PC-3 (cell line): ENCODE measurements around the gene HIBADH. TPM values are rescaled to one million over a fixed set of nuclear protein-coding genes. Genes with fewer than 3 reads are reported as not detected.

Experiments
- ATAC-seq: fragments of 200-7000 bp; cut with Tn5 transposase; 2 replicates; pipeline ENCODE4 v1.9.1; 2020; ENCODE audit warnings: mild to moderate bottlenecking, moderate library complexity
- BruUV-seq: library from RNA; stranded (reverse); fragments of 400-500 nt; replicated peaks from 2 replicates; lab custom pipeline; 2021; lab: Mats Ljungman, UMichigan
- CTCF ChIA-PET: fragments of 300-600 bp; sonication (Branson Sonifier 250); formaldehyde crosslinking; loops from one replicate; lab custom pipeline; 2022; ENCODE audit warnings: antibody characterized with exemption; lab: Charles Lee
- POLR2A ChIA-PET: fragments of 300-600 bp; sonication (Branson Sonifier 250); formaldehyde crosslinking; loops from one replicate; lab custom pipeline; 2022; ENCODE audit warnings: antibody characterized with exemption; ENCODE audit not compliant: unreplicated experiment; lab: Charles Lee
- DNase-seq: peaks from one replicate; pipeline ENCODE4 v3.0.0-alpha.2; 2015
- H2AFZ ChIP-seq: fragments of 300-600 bp; sonication (generic); 2 replicates; pipeline ENCODE4 v1.6.0; 2016; ENCODE audit warnings: antibody characterized with exemption, low read length
- H3F3A ChIP-seq: fragments of 300-600 bp; sonication (generic); one replicate; pipeline ENCODE4 v1.6.0; 2017; ENCODE audit warnings: antibody characterized with exemption, low read length, control low read depth, mild to moderate bottlenecking; ENCODE audit not compliant: unreplicated experiment
- H3K27ac ChIP-seq: fragments of 300-600 bp; sonication (generic); 2 replicates; pipeline ENCODE4 v1.5.1; 2016; ENCODE audit warnings: mild to moderate bottlenecking, low read length
- H3K27me3 ChIP-seq: fragments of 300-600 bp; sonication (generic); 2 replicates; pipeline ENCODE4 v1.6.1; 2016; ENCODE audit warnings: low read length, mixed read lengths
- H3K36me3 ChIP-seq: fragments of 300-600 bp; sonication (generic); 2 replicates; pipeline ENCODE4 v1.6.1; 2016; ENCODE audit warnings: low read depth, mixed run types, low read length, mixed read lengths
- H3K4me1 ChIP-seq: fragments of 300-600 bp; sonication (generic); 2 replicates; pipeline ENCODE4 v1.5.1; 2016; ENCODE audit warnings: low read length; ENCODE audit not compliant: insufficient read depth
- H3K4me2 ChIP-seq: fragments of 300-600 bp; sonication (generic); 2 replicates; pipeline ENCODE4 v1.6.0; 2016; ENCODE audit warnings: low read length
- H3K4me3 ChIP-seq: fragments of 300-600 bp; sonication (generic); 2 replicates; pipeline ENCODE4 v1.5.1; 2016; ENCODE audit warnings: mild to moderate bottlenecking, low read length, mixed read lengths
- H3K79me2 ChIP-seq: fragments of 300-600 bp; sonication (generic); 2 replicates; pipeline ENCODE4 v1.6.1; 2017; ENCODE audit warnings: low read length, mixed read lengths
- H3K9ac ChIP-seq: fragments of 300-600 bp; sonication (generic); 2 replicates; pipeline ENCODE4 v1.6.0; 2016; ENCODE audit warnings: mild to moderate bottlenecking, low read length
- H3K9me2 ChIP-seq: fragments of 300-600 bp; sonication (generic); replicated peaks from 2 replicates; pipeline ENCODE4 v1.6.1; 2016; ENCODE audit warnings: mixed run types, low read length, mixed read lengths
- H3K9me3 ChIP-seq: fragments of 300-600 bp; sonication (generic); 2 replicates; pipeline ENCODE4 v1.6.1; 2016; ENCODE audit warnings: low read length, mixed read lengths
- H4K20me1 ChIP-seq: fragments of 300-600 bp; sonication (generic); 2 replicates; pipeline ENCODE4 v1.6.1; 2016; ENCODE audit warnings: low read length, mixed read lengths
- EZH2 ChIP-seq: fragments of 300-600 bp; sonication (generic); IDR thresholded peaks from one replicate; pipeline ENCODE4 v1.6.1; 2017; ENCODE audit warnings: antibody characterized with exemption, mild to moderate bottlenecking, low read length; ENCODE audit not compliant: unreplicated experiment
- EZH2phosphoT487 ChIP-seq: fragments of 300-600 bp; sonication (generic); IDR thresholded peaks from 2 replicates; pipeline ENCODE4 v1.6.1; 2018; ENCODE audit warnings: mild to moderate bottlenecking, antibody characterized with exemption, low read length, borderline replicate concordance
- intact Hi-C: fragments of 100-400 bp; cut with micrococcal nuclease; formaldehyde crosslinking; loops from 2 replicates; pipeline ENCODE4 v1.9.0; 2023
- total RNA-seq: library from RNA; depleted of rRNA; stranded (reverse); fragments of >200 nt; gene quantifications from 2 replicates; pipeline ENCODE4 v1.2.3, GENCODE V29; 2014
- TF ChIP-seq, protein P1 (sequence below): fragments of 300-600 bp; sonication (generic); conservative IDR thresholded peaks from 2 replicates; pipeline ENCODE4 v1.5.1; 2017; ENCODE audit warnings: antibody characterized with exemption, low read depth, mild to moderate bottlenecking, low read length

HIBADH gene
- total RNA-seq, 1 experiment from 2014 or later: 45.8 TPM

DNA sequence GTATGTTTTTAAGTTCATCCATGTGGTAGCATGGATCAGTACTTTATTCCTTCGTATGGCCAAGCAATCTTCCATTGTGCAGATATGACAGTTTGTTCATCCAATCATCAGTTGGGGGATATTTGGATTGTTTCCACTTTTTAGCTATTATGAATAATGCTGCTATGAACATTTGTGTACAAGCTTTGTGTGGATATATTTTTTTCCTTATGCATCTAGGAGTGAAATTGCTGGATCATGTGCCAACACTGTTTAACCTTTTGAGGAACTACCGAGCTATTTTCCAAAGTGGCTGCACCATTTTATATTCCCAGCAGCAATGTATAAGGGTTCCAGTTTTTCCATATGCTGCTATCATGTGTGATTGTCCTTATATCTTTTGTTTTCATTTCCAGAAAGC is 140.1 kb downstream of the HIBADH start:
- H3F3A ChIP-seq: no peaks in the 10 kb centered on the region
- H3K27me3 ChIP-seq: no peaks in the 10 kb centered on the region
- no peak overlapping the region for H3K9ac ChIP-seq
- DNase-seq (no peak), ATAC-seq (no peak)
- no peak overlapping the region for H3K4me3 ChIP-seq
- ChIA-PET CTCF (interaction anchor here (0.6 kb wide), 1 partner anchor 209 kb away, joined by 3 read pairs; no protein-coding TSS in a partner anchor), POLR2A (no interaction called here)
- no peaks in the 10 kb centered on the region for H3K9me3 ChIP-seq
- H4K20me1 ChIP-seq: no peaks in the 10 kb centered on the region
- no peaks in the 10 kb centered on the region for H3K79me2 ChIP-seq
- no TSS peak for BruUV-seq
- TF ChIP-seq EZH2 (no peak), EZH2phosphoT487 (no peak)
- TF ChIP-seq, protein P1, sequence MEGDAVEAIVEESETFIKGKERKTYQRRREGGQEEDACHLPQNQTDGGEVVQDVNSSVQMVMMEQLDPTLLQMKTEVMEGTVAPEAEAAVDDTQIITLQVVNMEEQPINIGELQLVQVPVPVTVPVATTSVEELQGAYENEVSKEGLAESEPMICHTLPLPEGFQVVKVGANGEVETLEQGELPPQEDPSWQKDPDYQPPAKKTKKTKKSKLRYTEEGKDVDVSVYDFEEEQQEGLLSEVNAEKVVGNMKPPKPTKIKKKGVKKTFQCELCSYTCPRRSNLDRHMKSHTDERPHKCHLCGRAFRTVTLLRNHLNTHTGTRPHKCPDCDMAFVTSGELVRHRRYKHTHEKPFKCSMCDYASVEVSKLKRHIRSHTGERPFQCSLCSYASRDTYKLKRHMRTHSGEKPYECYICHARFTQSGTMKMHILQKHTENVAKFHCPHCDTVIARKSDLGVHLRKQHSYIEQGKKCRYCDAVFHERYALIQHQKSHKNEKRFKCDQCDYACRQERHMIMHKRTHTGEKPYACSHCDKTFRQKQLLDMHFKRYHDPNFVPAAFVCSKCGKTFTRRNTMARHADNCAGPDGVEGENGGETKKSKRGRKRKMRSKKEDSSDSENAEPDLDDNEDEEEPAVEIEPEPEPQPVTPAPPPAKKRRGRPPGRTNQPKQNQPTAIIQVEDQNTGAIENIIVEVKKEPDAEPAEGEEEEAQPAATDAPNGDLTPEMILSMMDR: no peak
- H3K27ac ChIP-seq: no peak overlapping the region
- no peaks in the 10 kb centered on the region for H3K9me2 ChIP-seq
- no peaks in the 10 kb centered on the region for H3K36me3 ChIP-seq
- intact Hi-C loops: no loop called here
- H2AFZ ChIP-seq: no peak overlapping the region
- H3K4me1 ChIP-seq: no peaks in the 10 kb centered on the region
- H3K4me2 ChIP-seq: no peak overlapping the region

DNA sequence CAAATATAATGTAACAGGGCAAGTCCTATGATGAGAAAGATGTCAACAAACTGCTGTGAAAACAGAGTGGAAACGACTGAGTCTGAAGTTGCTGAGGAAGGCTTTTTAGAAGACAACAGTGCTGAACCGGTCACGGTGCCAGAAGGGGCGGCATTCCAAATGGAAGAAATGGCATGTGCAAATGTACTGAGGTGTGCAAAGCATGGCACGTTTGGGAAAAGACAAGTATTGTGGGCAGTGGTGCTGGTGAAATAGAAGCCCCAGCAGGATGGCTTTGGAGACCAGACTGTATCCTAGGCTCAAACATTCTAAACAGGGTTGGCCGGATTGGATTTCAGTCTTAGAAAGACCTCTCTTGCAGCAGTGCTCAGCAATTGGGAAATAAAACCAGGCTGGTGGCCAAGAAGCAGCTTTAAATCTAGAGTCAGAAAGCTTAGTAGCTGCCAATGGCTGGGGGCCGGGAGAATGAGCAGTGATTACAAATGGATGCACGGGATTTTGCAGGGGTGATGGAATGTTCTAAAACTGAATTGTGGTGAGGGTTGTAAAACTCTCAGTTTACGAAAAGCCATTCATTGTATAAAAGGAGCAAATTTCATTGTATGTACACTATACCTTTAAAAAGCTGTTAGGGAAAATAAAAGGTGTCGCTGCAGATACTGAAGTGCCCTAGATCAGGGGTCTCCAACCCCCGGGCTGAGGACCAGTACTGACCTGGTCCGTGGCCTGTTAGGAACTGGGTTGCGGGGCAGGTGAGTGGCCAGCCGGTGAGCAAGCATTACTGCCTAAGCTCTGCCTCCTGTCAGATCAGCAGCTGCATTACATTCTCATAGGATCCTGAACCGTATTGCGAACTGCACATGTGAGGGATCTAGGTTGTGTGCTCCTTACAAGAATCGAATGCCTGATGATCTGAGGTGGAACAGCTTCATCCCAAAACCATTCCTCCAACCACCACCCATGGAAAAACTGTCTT is 141.6 kb downstream of the HIBADH start:
- Histone ChIP-seq H2AFZ (no peak overlapping the region), H3K4me2 (no peak overlapping the region), H3K9me3 (no peaks in the 10 kb centered on the region), H3K9me2 (no peaks in the 10 kb centered on the region), H4K20me1 (no peaks in the 10 kb centered on the region), H3K79me2 (no peaks in the 10 kb centered on the region), H3K27me3 (no peaks in the 10 kb centered on the region), H3F3A (no peaks in the 10 kb centered on the region), H3K36me3 (no peaks in the 10 kb centered on the region), H3K4me3 (no peak overlapping the region), H3K4me1 (no peaks in the 10 kb centered on the region), H3K9ac (no peak overlapping the region), H3K27ac (no peak overlapping the region)
- ATAC-seq: no peak
- intact Hi-C loops: no loop called here
- no peak for DNase-seq
- TF ChIP-seq, protein P1: no peak
- TF ChIP-seq EZH2phosphoT487: no peak
- TF ChIP-seq EZH2: no peak
- CTCF ChIA-PET: no interaction called here
- BruUV-seq: no TSS peak
- POLR2A ChIA-PET: no interaction called here
